SK-N-SH (cell line): ENCODE measurements around the gene PROM1.

Experiments
- EP300 ChIP-seq, 2 experiments: IDR thresholded peaks; 2 replicates each; pipeline versions ENCODE4 v1.4.0 to v1.6.1; 2012; ENCODE audit warnings: borderline replicate concordance in 1 of 2, low read depth in 1 of 2, low read length in 1 of 2
- GABPA ChIP-seq: IDR thresholded peaks from 2 replicates; pipeline ENCODE4 v1.4.0; 2012; ENCODE audit warnings: low read depth, mild to moderate bottlenecking
- MXI1 ChIP-seq: IDR thresholded peaks from 2 replicates; pipeline ENCODE4 v1.6.1; 2012; ENCODE audit warnings: mild to moderate bottlenecking, low read depth, low read length, improper control_type of control experiment
- POLR2AphosphoS5 ChIP-seq: IDR thresholded peaks from 2 replicates; pipeline ENCODE4 v1.6.1; 2012; ENCODE audit warnings: low read depth, low read length
- SMC3 ChIP-seq: IDR thresholded peaks from 2 replicates; pipeline ENCODE4 v1.6.1; 2012; ENCODE audit warnings: low read depth, low read length, improper control_type of control experiment
- TAF1 ChIP-seq: IDR thresholded peaks from 2 replicates; pipeline ENCODE4 v1.6.1; 2012; ENCODE audit warnings: low read depth, mild to moderate bottlenecking, low read length, moderate library complexity, borderline replicate concordance
- TEAD4 ChIP-seq: IDR thresholded peaks from 2 replicates; pipeline ENCODE4 v1.4.0; 2012; ENCODE audit warnings: mild to moderate bottlenecking, borderline replicate concordance; ENCODE audit not compliant: insufficient read depth
- YY1 ChIP-seq: IDR thresholded peaks from 2 replicates; pipeline ENCODE4 v1.4.0; 2012; ENCODE audit warnings: low read depth, mild to moderate bottlenecking
- TF ChIP-seq, protein P1 (sequence below): fragments of 200-600 bp; sonication (generic); IDR thresholded peaks from 2 replicates; pipeline ENCODE4 v1.6.1; 2017; ENCODE audit warnings: antibody characterized with exemption, mild to moderate bottlenecking, moderate library complexity

DNA sequence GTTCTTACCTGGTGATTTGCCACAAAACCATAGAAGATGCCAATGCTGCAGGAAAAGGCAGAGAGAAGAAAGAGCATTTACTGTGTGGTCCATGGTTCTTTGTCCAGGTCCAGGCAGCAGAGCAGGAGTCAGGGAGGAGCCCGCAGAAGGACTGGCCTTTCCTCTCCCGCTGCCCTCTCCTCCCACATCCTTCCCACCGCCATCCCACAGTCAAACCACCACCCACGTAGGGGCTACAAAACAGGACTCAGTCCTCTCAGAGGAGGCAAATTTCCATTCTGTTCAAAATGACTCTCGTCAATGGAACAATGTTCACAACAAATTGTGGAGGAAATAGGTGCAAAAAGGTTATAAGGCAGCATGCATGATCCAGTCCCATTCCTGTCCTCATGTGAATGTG, 58.6 kb downstream of the PROM1 start:
- TF ChIP-seq, protein P1, sequence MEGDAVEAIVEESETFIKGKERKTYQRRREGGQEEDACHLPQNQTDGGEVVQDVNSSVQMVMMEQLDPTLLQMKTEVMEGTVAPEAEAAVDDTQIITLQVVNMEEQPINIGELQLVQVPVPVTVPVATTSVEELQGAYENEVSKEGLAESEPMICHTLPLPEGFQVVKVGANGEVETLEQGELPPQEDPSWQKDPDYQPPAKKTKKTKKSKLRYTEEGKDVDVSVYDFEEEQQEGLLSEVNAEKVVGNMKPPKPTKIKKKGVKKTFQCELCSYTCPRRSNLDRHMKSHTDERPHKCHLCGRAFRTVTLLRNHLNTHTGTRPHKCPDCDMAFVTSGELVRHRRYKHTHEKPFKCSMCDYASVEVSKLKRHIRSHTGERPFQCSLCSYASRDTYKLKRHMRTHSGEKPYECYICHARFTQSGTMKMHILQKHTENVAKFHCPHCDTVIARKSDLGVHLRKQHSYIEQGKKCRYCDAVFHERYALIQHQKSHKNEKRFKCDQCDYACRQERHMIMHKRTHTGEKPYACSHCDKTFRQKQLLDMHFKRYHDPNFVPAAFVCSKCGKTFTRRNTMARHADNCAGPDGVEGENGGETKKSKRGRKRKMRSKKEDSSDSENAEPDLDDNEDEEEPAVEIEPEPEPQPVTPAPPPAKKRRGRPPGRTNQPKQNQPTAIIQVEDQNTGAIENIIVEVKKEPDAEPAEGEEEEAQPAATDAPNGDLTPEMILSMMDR, result no peak
- TF ChIP-seq MXI1, result no peak
- no peak for TF ChIP-seq EP300 (IDR thresholded peaks at IDR 0.05; ENCODE audit: borderline replicate concordance in 1 of 2, low read depth in 1 of 2, low read length in 1 of 2)
- no peak for TF ChIP-seq SMC3
- no peak for TF ChIP-seq TEAD4
- TF ChIP-seq GABPA, result no peak
- no peak for TF ChIP-seq POLR2AphosphoS5
- no peak for TF ChIP-seq YY1
- no peak for TF ChIP-seq TAF1
